Measurements from ENCODE around the gene CNTLN. TPM values are rescaled to one million over a fixed set of nuclear protein-coding genes. Genes with fewer than 3 reads are reported as not detected.

CNTLN gene
- total and polyA plus RNA-seq, 8 donors = 0.58 to 28.5 (median 3.3) TPM

GRCh38 chr9:17486396-17486795 is 351.6 kb downstream of the CNTLN start:
- Histone ChIP-seq H3K36me3 (peaks cover 0 to 3% (median 0%) of the 10 kb centered on the region in 4 donors), H3K27ac (no peak overlapping the region), H3K9me3 (no peaks in the 10 kb centered on the region), H3K4me3 (no peak overlapping the region), H3K27me3 (no peaks in the 10 kb centered on the region), H3K4me1 (no peaks in the 10 kb centered on the region)
- 81 to 95% (median 88%) methylated on average over 1 of the region's 1 CpG for WGBS, 5 donors
- no peak for DNase-seq
- intact Hi-C loops (cut with DNase I; ENCODE audit: low total_unique reads) = no loop called here
- no peak for TF ChIP-seq POLR2A (IDR thresholded peaks at IDR 0.05)
- TF ChIP-seq CTCF (IDR thresholded peaks at IDR 0.05) = no peak
- TF ChIP-seq EP300 (IDR thresholded peaks at IDR 0.05) = no peak
- no peak for TF ChIP-seq POLR2AphosphoS5 (IDR thresholded peaks at IDR 0.05)

- WGBS, 5 donors = 50 to 71% (median 64%) methylated on average over 6 of the region's 6 CpGs
- Histone ChIP-seq H3K27ac (no peak overlapping the region), H3K9me3 (no peaks in the 10 kb centered on the region), H3K36me3 (peaks cover 0 to 3% (median 0%) of the 10 kb centered on the region in 4 donors), H3K4me1 (no peaks in the 10 kb centered on the region), H3K27me3 (no peaks in the 10 kb centered on the region), H3K4me3 (no peak overlapping the region)
- no peak for DNase-seq
- intact Hi-C loops (cut with DNase I; ENCODE audit: low total_unique reads) = no loop called here
- TF ChIP-seq EP300 (IDR thresholded peaks at IDR 0.05) = no peak
- no peak for TF ChIP-seq POLR2A (IDR thresholded peaks at IDR 0.05)
- no peak for TF ChIP-seq CTCF (IDR thresholded peaks at IDR 0.05)
- TF ChIP-seq POLR2AphosphoS5 (IDR thresholded peaks at IDR 0.05) = no peak
These were observed 352.6 kb downstream of the CNTLN start for GRCh38 chr9:17487467-17487866.

- no peaks in the 10 kb centered on the region for H3K27me3 ChIP-seq
- WGBS, 5 donors = 74 to 91% (median 89%) methylated on average over 2 of the region's 2 CpGs
- peaks cover 0 to 3% (median 0%) of the 10 kb centered on the region in 4 donors for H3K36me3 ChIP-seq
- TF ChIP-seq POLR2A (IDR thresholded peaks at IDR 0.05) (no peak), POLR2AphosphoS5 (IDR thresholded peaks at IDR 0.05) (no peak), EP300 (IDR thresholded peaks at IDR 0.05) (no peak), CTCF (IDR thresholded peaks at IDR 0.05) (no peak)
- intact Hi-C loops (cut with DNase I; ENCODE audit: low total_unique reads) = no loop called here
- no peak overlapping the region for H3K4me3 ChIP-seq
- H3K27ac ChIP-seq = no peak overlapping the region
- no peaks in the 10 kb centered on the region for H3K4me1 ChIP-seq
- no peak for DNase-seq
- no peaks in the 10 kb centered on the region for H3K9me3 ChIP-seq
These were observed 353.8 kb downstream of the CNTLN start for GRCh38 chr9:17488662-17489061.

- peaks cover 0 to 3% (median 0%) of the 10 kb centered on the region in 4 donors for H3K36me3 ChIP-seq
- DNase-seq = no peak
- H3K4me3 ChIP-seq = no peak overlapping the region
- no peaks in the 10 kb centered on the region for H3K4me1 ChIP-seq
- no peak overlapping the region for H3K27ac ChIP-seq
- 79 to 98% (median 90%) methylated on average over 1 of the region's 1 CpG for WGBS, 5 donors
- no peaks in the 10 kb centered on the region for H3K27me3 ChIP-seq
- no peaks in the 10 kb centered on the region for H3K9me3 ChIP-seq
- intact Hi-C loops (cut with DNase I; ENCODE audit: low total_unique reads) = no loop called here
- TF ChIP-seq CTCF (IDR thresholded peaks at IDR 0.05) (no peak), EP300 (IDR thresholded peaks at IDR 0.05) (no peak), POLR2A (IDR thresholded peaks at IDR 0.05) (no peak), POLR2AphosphoS5 (IDR thresholded peaks at IDR 0.05) (no peak)
These were observed 355.3 kb downstream of the CNTLN start for GRCh38 chr9:17490110-17490509.
